Duodenal mucosa (tissue), 2 donors: ENCODE measurements around the gene PREB.
"Not testable (repeated sequence)": the region's sequence is repeated elsewhere in the genome, so short reads cannot be mapped to it uniquely, and the experiment has no call there.

Experiments used
- H3K27ac ChIP-seq: one replicate; pipeline ENCODE4 v1.7.0; 2013; ENCODE audit warnings: low read depth, low read length
- H3K27me3 ChIP-seq, 2 donors: one replicate each; pipeline ENCODE4 v1.7.0; 2013; ENCODE audit warnings: low read length in 2 of 2, control low read depth in 1 of 2; ENCODE audit not compliant: insufficient read depth in 2 of 2, control insufficient read depth in 1 of 2
- H3K36me3 ChIP-seq, 2 donors: one replicate each; pipeline ENCODE4 v1.7.0; 2013; ENCODE audit warnings: low read length in 2 of 2, control low read depth in 1 of 2; ENCODE audit not compliant: insufficient read depth in 2 of 2, control insufficient read depth in 1 of 2
- H3K4me1 ChIP-seq, 2 donors: one replicate each; pipeline ENCODE4 v1.7.0; 2013; ENCODE audit warnings: low read length in 2 of 2, control low read depth in 1 of 2; ENCODE audit not compliant: insufficient read depth in 2 of 2, control insufficient read depth in 1 of 2
- H3K4me3 ChIP-seq, 2 donors: one replicate each; pipeline ENCODE4 v1.7.0; 2013; ENCODE audit warnings: low read length in 2 of 2, low read depth in 1 of 2
- H3K9ac ChIP-seq, 2 donors: one replicate each; pipeline ENCODE4 v1.7.0; 2013; ENCODE audit warnings: low read length in 2 of 2, low read depth in 1 of 2
- H3K9me3 ChIP-seq, 2 donors: one replicate each; pipeline ENCODE4 v1.7.0; 2013; ENCODE audit warnings: low read length in 2 of 2, control low read depth in 1 of 2; ENCODE audit not compliant: control insufficient read depth in 1 of 2

Gene PREB, protein sequence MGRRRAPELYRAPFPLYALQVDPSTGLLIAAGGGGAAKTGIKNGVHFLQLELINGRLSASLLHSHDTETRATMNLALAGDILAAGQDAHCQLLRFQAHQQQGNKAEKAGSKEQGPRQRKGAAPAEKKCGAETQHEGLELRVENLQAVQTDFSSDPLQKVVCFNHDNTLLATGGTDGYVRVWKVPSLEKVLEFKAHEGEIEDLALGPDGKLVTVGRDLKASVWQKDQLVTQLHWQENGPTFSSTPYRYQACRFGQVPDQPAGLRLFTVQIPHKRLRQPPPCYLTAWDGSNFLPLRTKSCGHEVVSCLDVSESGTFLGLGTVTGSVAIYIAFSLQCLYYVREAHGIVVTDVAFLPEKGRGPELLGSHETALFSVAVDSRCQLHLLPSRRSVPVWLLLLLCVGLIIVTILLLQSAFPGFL

GRCh38 chr2:27133905-27134780 is at the start of gene PREB:
PREB (minus strand) TSS chr2:27134636; CDS start chr2:27134421, 215 bp downstream.
- Histone ChIP-seq H3K27me3 (no peaks in the 10 kb centered on the region), H3K4me1 (peaks cover 14% of the 10 kb centered on the region in 2 donors), H3K27ac (peak within 1 kb of the TSS; percentile 6)

GRCh38 chr2:27184115-27184514 is 49.7 kb upstream of the PREB start:
- no peak overlapping the region for H3K27ac ChIP-seq
- H3K4me3 ChIP-seq: no peak overlapping the region
- H3K36me3 ChIP-seq: no peaks in the 10 kb centered on the region
- H3K9me3 ChIP-seq: no peaks in the 10 kb centered on the region
- H3K4me1 ChIP-seq: peaks cover 0 to 5% of the 10 kb centered on the region in 2 donors
- H3K27me3 ChIP-seq: no peaks in the 10 kb centered on the region
- H3K9ac ChIP-seq: no peak overlapping the region

More at GRCh38 chr2:27133905-27134780, at the start of gene PREB:
- Histone ChIP-seq H3K36me3 (peaks cover 23 to 33% of the 10 kb centered on the region in 2 donors), H3K4me3 (peak within 1 kb of the TSS; percentile 80 to 90), H3K9ac (peak within 1 kb of the TSS; percentile 81 to 91), H3K9me3 (no peaks in the 10 kb centered on the region)

DNA sequence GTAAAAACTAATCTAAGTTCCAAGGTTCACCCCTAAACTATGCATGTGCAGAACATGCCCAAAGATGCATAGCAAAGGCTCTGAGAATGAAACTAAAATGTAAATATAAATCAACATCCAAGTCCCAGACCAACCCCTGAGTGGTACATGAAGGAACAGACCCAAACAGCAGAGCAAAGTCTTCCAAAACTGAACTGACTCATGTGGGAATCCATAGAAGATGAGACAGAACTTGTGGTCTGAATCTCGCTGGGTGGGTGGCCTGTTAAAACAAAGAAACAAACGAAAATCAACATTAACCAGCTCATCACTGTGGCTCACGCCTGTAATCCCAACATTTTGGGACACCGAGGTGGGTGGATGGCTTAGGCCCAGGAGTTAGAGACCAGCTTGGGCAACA is 47.9 kb upstream of the PREB start:
- peaks cover 0 to 5% of the 10 kb centered on the region in 2 donors for H3K4me1 ChIP-seq
- H3K27me3 ChIP-seq: no peaks in the 10 kb centered on the region
- H3K36me3 ChIP-seq: no peaks in the 10 kb centered on the region
- H3K9me3 ChIP-seq: no peaks in the 10 kb centered on the region
- H3K4me3 ChIP-seq: no peak overlapping the region
- no peak overlapping the region for H3K27ac ChIP-seq
- no peak overlapping the region for H3K9ac ChIP-seq

DNA sequence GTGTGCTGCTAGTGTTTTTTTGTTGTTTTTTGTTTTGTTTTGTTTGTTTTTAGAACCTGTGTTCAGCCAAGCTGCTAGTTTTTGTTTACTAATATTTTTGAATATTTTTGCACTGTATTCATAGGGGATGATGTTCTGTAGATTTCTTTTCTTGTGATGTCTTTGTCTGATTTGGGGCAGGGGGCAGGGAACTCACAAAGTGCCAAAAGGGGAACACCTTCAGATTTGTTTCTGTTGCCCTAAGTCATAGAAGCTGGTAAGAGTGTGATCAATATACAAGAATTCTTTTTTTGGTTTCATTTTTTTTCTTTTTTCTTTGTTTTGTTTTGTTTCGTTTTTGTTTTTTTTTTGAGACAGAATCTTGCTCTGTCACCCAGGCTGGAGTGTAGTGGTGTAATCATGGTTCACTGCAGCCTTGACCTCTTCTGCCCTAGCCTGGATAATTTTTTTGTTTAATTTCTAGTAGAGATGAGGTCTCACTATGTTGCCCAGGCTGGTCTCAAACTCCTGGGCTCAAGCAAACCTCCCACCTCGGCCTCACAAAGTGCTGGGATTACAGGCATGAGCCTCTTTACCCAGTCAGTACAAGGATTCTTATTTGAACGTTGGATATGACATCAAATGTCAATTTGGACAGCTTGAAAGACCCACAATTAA is 45.0 kb upstream of the PREB start:
- Histone ChIP-seq H3K4me1 (no peaks in the 10 kb centered on the region), H3K9me3 (no peaks in the 10 kb centered on the region), H3K27me3 (no peaks in the 10 kb centered on the region), H3K9ac (no peak overlapping the region), H3K4me3 (no peak overlapping the region), H3K36me3 (no peaks in the 10 kb centered on the region), H3K27ac (no peak overlapping the region)

- no peaks in the 10 kb centered on the region for H3K27me3 ChIP-seq
- H3K4me3 ChIP-seq: no peak overlapping the region
- H3K27ac ChIP-seq: no peak overlapping the region
- no peaks in the 10 kb centered on the region for H3K9me3 ChIP-seq
- no peaks in the 10 kb centered on the region for H3K4me1 ChIP-seq
- H3K36me3 ChIP-seq: no peaks in the 10 kb centered on the region
- no peak overlapping the region for H3K9ac ChIP-seq
Observed at GRCh38 chr2:27178469-27178868, 44.0 kb upstream of the PREB start.

- no peaks in the 10 kb centered on the region for H3K4me1 ChIP-seq
- H3K27ac ChIP-seq: no peak overlapping the region
- H3K9ac ChIP-seq: no peak overlapping the region
- no peaks in the 10 kb centered on the region for H3K9me3 ChIP-seq
- no peaks in the 10 kb centered on the region for H3K36me3 ChIP-seq
- no peak overlapping the region for H3K4me3 ChIP-seq
- H3K27me3 ChIP-seq: no peaks in the 10 kb centered on the region
Observed at GRCh38 chr2:27177441-27178351, 43.3 kb upstream of the PREB start.

DNA sequence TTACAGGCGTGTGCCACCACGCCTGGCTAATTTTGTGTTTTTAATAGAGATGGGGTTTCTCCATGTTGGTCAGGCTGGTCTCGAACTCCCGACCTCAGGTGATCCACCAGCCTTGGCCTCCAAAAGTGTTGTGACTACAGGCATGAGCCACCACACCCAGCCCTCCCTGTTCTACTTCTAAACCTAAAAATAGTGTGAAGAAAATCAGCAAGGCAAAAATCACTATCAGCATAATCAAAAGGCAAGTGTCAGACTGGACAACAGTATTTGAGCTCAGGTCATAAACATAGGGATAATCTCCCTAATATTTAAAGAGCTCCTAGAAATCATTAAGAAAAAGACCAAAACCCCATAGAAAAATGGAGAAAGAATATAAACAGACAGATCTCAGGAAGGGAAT is 41.3 kb upstream of the PREB start:
- not testable (repeated sequence) for H3K27me3 ChIP-seq, H3K27ac ChIP-seq, H3K36me3 ChIP-seq, H3K9ac ChIP-seq, H3K4me1 ChIP-seq, H3K9me3 ChIP-seq, H3K4me3 ChIP-seq

GRCh38 chr2:27175330-27175729 is 40.9 kb upstream of the PREB start:
- Histone ChIP-seq H3K4me3 (no peak overlapping the region), H3K36me3 (no peaks in the 10 kb centered on the region), H3K27ac (no peak overlapping the region), H3K9me3 (no peaks in the 10 kb centered on the region), H3K27me3 (no peaks in the 10 kb centered on the region), H3K4me1 (peaks cover 2 to 8% of the 10 kb centered on the region in 2 donors), H3K9ac (no peak overlapping the region)

DNA sequence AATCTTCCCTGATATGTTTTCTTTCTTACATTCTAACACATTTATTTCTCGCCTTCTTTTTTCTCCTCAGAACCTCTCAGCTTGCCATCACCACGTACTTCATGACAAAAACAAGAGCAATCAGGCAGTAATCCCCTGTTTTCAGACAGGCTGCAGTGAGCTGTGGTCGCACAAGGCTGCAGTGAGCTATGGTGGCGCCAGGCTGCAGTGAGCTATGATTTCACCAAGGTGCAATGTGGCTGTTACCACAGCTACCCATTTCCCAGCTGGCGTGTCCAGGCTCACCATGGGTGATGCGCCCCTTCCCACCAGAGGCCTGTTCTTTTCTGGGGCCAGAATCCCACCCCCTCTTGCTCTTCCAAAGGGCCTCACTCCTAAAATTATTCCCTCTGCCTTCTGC is 40.2 kb upstream of the PREB start:
- Histone ChIP-seq H3K4me3 (no peak overlapping the region), H3K4me1 (peaks cover 3 to 13% of the 10 kb centered on the region in 2 donors), H3K27ac (no peak overlapping the region), H3K9me3 (no peaks in the 10 kb centered on the region), H3K36me3 (no peaks in the 10 kb centered on the region), H3K9ac (no peak overlapping the region), H3K27me3 (no peaks in the 10 kb centered on the region)
